Sciatic nerve (tissue), 2 donors: Measurements from ENCODE around the gene CD48. TPM values are rescaled to one million over a fixed set of nuclear protein-coding genes. Genes with fewer than 3 reads are reported as not detected.

Experiments
- ATAC-seq: fragments of 200-7000 bp; cut with Tn5 transposase; one replicate; pipeline ENCODE4 v1.9.1; 2020; ENCODE audit warnings: mild to moderate bottlenecking, moderate library complexity
- DNase-seq: peaks from one replicate; pipeline ENCODE4 v3.0.0-alpha.2; 2020; ENCODE audit warnings: low spot score
- intact Hi-C: fragments of 100-400 bp; cut with DNase I; formaldehyde crosslinking; loops from one replicate; pipeline ENCODE4 v1.14.2; 2022
- total RNA-seq: library from RNA; stranded (reverse); fragmentation: NEBNext Ultra II Directional; extraction: Animal tissue kit (Norgen Biotek cat#: 25700); gene quantifications from one replicate; pipeline ENCODE4 v1.2.1, GENCODE V29; 2021
- donor health status: DM: no; HTN: no; CAD: no.
- donor health status: DM: no; HTN: no; CAD: no.

Gene CD48
- total RNA-seq, 1 donor from 2014 or later, result 6.8 TPM

DNA sequence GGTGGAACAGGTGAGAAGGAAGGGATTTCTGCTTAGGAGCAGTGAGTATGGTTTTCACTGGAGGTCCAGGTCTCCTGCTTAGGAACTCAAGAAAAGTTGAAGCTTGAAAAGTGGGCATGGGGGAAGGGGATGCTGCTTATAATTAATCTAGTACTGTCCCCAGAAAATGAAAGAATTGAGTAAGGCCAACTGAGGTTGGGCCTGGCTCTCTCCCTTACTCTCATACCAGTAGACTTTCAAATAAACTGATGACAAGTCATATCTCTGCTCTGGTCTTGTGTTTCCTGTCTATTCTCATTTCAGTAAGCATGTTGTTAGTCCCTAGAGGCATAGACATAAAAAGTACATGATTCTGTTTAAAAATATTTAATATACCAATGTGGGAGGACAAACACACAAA, 26.4 kb downstream of the CD48 start:
- no peak for ATAC-seq
- DNase-seq, result no peak
- intact Hi-C loops, result no loop called here

DNA sequence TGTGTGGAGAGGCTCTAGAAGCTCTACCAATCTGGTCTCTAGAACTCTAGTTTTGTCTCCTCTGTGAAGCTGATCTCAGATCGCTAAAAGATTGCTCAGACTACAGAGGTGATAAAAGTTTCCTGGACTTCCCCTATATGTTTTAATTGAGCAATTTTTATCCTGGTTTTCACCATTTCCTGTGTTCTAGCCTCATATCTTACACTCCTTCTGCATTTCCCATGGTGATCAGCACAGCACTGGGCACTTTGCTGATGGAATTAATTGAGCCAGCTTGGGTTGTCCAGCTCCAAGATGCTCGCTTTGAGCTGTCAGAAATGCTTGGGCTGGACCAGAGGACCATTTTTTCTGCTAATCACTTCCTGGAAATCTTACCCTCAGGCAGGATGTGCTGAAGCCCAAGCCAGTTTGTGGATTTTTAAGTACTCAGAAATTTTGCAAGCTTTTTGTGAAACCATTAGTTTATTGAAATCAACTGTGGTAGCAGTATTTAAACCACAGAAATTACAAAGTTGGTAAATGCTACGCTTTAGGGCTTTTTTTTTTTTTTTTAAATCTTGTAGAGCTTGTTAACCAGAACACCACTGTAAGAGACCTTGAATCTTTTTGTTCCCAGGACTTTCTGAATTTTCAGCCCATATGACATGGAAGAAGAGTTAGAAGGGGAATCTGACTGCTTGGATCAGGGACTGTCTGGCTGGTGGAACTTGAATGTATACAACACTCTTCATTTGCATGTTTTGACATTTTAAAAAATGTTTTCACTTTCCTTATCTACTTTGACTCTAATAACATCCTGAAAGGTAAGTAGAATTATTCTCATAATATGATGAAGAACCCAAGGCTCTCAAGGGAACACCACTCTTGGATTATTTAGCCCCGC, 28.4 kb downstream of the CD48 start:
- intact Hi-C loops, result no loop called here
- ATAC-seq (no peak), DNase-seq (no peak)

GRCh38 chr1:160681891-160682140, 29.8 kb downstream of the CD48 start:
- no peak for DNase-seq
- ATAC-seq, result no peak
- intact Hi-C loops, result no loop called here

GRCh38 chr1:160681066-160681890, 30.3 kb downstream of the CD48 start:
- DNase-seq (peak; percentile 79), ATAC-seq (peak; percentile 44)
- intact Hi-C loops, result no loop called here

DNA sequence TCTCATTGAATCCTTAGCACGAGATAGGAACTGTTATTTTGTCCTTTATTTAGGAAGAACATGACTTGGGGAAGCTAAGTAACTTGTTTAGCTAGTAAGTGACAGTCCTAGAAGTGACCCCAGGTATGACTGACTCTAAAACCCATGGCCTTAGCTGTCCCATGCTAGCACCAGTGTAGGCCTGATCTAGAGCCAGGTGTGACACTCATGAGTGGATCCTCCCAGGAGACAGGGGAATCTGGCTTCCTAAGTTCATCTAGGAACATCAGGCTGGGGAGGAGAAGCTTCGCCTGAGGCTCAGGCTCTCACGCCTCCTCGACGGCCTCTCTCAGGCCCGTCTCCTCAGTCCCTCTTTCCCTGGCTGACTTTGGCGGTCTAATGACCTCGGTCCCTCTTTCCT, 31.2 kb downstream of the CD48 start:
- no peak for ATAC-seq
- intact Hi-C loops, result no loop called here

DNA sequence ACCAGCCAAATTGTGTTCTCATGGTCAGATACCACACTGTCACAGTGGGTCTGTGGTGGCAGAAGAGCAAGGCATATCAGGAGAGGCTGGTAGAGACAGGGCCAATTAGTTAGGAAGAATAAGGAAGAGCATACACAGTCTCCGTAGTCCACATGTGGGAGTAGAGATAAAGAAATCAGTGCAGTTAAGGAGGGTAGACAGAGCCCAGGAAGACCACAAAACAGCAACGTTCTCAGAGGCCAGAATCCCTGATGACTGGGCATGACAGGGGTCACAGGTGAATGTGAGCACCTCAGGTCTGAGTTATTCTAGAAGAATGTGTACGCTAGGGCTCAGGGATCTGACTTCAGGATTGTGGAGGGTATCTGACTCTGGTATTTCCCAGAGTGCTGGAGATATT, 31.7 kb downstream of the CD48 start:
- DNase-seq, result no peak
- intact Hi-C loops, result no loop called here
- ATAC-seq, result no peak

More for the DNA sequence above, 31.2 kb downstream of the CD48 start:
- DNase-seq, result no peak

DNA sequence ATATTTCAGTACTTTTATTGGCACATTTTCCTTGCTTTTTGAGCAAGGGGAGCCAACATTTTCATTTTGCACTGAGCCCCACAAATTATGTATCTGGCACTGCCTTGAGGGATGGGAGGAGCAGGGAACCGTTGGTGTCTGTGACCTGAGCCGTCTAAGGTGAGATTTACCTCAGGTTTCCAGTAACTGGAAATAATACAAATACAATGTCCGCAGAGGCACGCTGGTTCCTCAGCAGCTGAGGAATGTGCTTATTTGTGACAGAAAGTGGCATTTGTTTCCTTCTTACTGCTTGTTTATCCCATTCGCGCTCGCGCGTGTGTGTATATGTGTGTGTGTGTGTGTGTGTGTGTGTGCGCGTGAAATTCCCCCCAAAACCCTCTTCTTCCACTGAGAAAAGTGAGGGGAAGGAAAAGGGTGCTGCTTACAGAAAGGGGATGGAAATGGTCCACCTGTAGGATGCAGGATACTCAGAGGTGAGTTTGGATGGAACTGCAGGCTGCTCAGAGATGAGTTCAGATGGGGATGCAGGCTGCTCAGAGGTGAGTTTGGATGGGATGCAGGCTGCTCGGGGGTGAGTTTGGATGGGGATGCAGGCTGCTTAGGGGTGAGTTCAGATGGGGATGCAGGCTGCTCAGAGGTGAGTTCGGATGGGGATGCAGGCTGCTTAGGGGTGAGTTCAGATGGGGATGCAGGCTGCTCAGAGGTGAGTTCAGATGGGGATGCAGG, 34.6 kb downstream of the CD48 start:
- intact Hi-C loops, result no loop called here
- no peak for ATAC-seq
- no peak for DNase-seq

DNA sequence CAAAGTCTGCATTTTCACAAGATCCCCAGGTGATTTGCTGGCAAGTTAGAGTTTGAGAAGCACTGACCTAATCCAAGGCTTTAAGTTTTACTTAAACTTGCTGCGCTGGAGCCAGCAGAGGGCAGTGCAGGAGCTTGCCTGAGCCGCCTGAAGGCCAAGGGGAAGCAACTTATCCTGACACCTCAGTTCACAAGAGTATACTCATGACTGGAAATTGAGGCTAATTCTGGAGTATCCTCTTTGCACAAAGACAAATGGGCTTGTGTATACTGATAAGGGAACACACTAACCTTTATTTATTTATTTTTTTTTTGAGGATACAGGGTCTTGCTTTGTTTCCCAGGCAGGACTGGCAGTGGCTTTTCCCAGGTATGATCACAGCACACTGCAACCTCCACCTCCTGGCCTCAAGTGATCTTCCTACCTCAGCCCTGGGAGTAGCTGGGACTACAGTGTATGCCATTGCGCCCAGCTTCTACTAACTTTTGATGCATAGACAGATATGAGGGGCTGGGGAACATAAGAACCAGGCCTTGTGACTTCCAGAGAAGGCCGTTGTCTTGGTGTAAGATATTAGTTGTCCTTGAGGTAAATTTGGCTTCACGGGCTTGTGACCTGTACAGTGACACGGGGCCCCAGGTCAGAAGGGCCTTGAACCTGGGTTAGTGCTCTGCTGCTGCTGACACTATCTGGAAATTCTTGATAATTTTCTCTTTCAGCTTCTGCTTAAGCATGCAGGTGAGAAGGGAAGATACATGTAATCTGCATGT, 35.8 kb downstream of the CD48 start:
- DNase-seq (peak; percentile 80), ATAC-seq (peak; percentile 79)
- intact Hi-C loops, result no loop called here

GRCh38 chr1:160674415-160674814, 37.2 kb downstream of the CD48 start:
- no peak for DNase-seq
- no peak for ATAC-seq
- intact Hi-C loops, result no loop called here

- ATAC-seq (no peak), DNase-seq (no peak)
- intact Hi-C loops, result no loop called here
These were observed 38.6 kb downstream of the CD48 start for GRCh38 chr1:160672789-160673695.

GRCh38 chr1:160671603-160672517, 39.8 kb downstream of the CD48 start:
- DNase-seq, result no peak
- no peak for ATAC-seq
- intact Hi-C loops, result no loop called here

- ATAC-seq (no peak), DNase-seq (no peak)
- intact Hi-C loops, result no loop called here
These were observed 40.9 kb downstream of the CD48 start for GRCh38 chr1:160670701-160671100.

GRCh38 chr1:160669802-160670201, 41.8 kb downstream of the CD48 start:
- intact Hi-C loops, result no loop called here
- no peak for ATAC-seq
- DNase-seq, result no peak

GRCh38 chr1:160669276-160669675, 42.3 kb downstream of the CD48 start:
- intact Hi-C loops, result no loop called here
- DNase-seq (no peak), ATAC-seq (no peak)

- intact Hi-C loops, result no loop called here
- DNase-seq, result no peak
- no peak for ATAC-seq
These were observed 43.7 kb downstream of the CD48 start for GRCh38 chr1:160667896-160668295.

DNA sequence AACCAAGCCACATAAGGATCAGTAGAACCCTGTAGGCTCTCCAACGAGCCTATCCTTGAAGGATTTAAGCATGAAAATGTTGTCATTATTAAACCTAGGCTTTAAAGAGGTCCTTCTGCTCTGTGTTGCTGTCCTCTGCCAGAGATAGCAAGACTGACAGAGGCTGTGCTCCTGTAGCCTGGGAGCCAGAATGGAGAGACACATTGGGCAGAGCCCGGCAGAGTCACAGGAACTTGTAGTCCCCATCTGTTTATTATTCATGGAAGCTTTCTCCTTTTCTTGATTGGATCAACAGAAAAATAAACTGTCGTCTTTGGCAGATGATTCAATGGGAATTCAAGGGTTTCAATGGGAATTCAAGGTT, 45.6 kb downstream of the CD48 start:
- DNase-seq (no peak), ATAC-seq (no peak)
- intact Hi-C loops, result no loop called here
